ENCODE results near the gene ZNF202. TPM values are rescaled to one million over a fixed set of nuclear protein-coding genes. Genes with fewer than 3 reads are reported as not detected.
"Not testable (repeated sequence)": the region's sequence is repeated elsewhere in the genome, so short reads cannot be mapped to it uniquely, and the experiment has no call there.

Gene ZNF202
- total RNA-seq, 1 donor from 2014 or later = 8.6 TPM

- DNase-seq (ENCODE audit: low spot score) = no peak
Measured at GRCh38 chr11:123742031-123742723, 717 bp upstream of the ZNF202 start.

DNA sequence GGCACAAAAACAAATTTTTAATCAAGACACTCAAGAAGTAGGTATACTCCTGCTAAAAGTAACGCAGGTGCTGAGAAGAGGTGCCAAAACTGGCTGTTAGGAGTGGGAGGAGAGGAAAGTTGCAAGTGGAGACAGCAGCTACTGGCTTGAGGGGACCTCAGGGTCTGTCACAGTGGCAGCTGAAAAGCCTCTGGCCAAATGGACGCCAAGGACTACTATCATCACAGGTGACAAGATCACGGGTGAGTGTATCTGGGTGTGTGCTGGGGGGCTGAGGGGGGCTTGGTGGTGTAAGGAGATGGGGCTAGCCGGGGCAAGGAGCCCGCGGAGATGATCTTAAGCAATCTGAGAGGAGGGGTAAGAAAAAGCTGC is 687 bp downstream of the ZNF202 start:
- no peak for DNase-seq (ENCODE audit: low spot score)

DNA sequence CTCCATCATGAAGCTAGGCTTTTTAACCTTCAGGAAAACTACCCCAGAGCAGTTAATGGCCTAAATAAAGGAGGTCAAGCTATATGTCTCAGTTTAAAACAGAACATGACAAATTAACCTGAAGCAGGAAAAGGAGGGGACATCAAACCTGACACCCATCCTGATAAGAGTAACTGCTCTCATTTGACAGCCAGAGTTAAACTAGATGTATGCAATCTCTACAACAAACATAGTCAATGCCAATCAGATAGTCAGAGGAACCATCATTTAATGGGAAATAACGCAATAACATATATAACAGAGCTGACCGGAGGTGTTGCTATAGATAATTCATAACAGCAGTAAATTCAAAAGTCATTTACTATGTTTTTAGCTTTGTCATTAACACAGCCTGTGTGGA is 3.1 kb downstream of the ZNF202 start:
- no peak for DNase-seq (ENCODE audit: low spot score)

DNA sequence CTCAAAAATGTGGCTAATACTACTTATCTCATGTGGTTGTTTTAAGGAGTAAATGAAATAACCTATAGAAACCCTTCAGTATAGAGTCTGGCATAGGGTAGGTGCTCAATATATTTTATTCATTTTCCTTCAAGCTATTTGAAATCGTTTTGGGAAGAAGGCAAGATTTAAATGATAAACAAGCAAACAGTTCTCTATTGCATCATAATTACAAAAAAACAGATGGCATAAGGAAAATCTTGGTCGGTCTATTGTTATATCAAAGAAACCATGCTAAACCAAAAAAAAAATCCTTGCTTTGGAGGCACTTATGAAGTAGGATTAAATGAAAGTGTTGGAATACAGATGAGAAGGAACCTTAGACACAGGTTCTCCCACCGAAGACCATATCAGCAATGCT is 4.7 kb downstream of the ZNF202 start:
- no peak for DNase-seq (ENCODE audit: low spot score)

GRCh38 chr11:123729602-123730001 is 11.9 kb downstream of the ZNF202 start:
- no peak for DNase-seq (ENCODE audit: low spot score)

- DNase-seq (ENCODE audit: low spot score) = no peak
Measured at GRCh38 chr11:123725995-123726655, 15.3 kb downstream of the ZNF202 start.

DNA sequence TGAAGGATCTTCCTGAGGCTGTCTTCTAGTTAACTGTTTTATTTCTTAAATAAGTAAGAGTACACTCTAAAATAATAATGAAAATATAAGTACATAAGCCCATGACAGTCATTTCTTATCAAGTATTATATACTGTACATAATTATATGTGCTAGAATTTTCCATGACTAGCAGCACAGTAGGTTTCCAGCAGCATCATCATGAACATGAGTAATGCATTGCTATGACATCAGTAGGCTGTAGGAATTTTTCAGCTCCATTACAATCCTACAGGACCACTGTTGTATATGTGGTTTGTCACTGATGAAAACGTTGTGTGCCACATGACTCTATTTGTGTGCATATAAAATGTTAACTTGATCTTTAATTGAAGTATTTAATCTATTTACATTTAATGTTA is 22.0 kb downstream of the ZNF202 start:
- DNase-seq (ENCODE audit: low spot score) = no peak

- no peak for DNase-seq (ENCODE audit: low spot score)
Measured at GRCh38 chr11:123718469-123718868, 23.0 kb downstream of the ZNF202 start.

- no peak for DNase-seq (ENCODE audit: low spot score)
Measured at GRCh38 chr11:123718063-123718462, 23.4 kb downstream of the ZNF202 start.

- not testable (repeated sequence) for DNase-seq (ENCODE audit: low spot score)
Measured at GRCh38 chr11:123712627-123713026, 28.8 kb downstream of the ZNF202 start.

- DNase-seq (ENCODE audit: low spot score) = peak; percentile 55
Measured at GRCh38 chr11:123707606-123708205, 33.8 kb downstream of the ZNF202 start.

DNA sequence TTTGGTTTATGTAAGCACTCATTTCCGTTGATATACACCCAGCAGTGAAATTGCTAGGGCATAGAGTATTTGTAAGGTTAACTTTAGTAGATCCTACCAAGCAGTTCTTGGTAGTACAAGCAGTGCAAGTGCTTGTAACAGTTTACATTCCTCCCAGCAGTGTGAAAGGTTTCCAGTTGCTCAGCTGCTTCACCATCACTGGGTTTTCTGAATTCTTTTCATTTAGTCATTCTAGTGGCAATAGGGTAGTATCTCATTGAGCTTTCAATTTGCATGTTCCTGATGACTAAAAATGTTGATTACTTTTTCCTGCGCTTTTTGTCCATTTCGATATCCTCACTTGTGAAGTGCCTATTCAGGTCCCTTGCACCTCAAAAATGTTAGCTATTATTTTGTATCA is 34.3 kb downstream of the ZNF202 start:
- DNase-seq (ENCODE audit: low spot score) = no peak

GRCh38 chr11:123704341-123704740 is 37.1 kb downstream of the ZNF202 start:
- DNase-seq (ENCODE audit: low spot score) = no peak

- DNase-seq (ENCODE audit: low spot score) = no peak
Measured at GRCh38 chr11:123702696-123703095, 38.8 kb downstream of the ZNF202 start.

DNA sequence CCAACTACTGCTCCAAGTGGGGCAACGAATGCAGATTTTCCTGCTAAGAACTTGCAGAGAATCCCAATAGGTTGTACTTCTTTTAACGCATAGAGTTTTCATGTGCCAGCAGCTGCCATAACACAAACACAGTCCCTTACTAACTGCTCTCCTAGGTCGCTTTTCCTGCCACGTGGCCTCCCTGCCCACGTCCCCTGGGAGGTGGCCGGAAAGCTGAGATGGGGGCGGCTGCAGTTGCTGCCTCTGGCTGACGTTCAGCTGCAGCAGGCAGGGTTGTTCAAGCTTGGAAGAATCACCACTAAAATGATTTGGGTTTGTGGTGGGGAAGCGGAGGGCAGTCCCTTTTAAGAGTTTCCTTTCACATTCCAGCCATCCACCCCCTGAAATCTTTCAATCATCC is 39.3 kb downstream of the ZNF202 start:
- DNase-seq (ENCODE audit: low spot score) = no peak

- no peak for DNase-seq (ENCODE audit: low spot score)
Measured at GRCh38 chr11:123700772-123701171, 40.7 kb downstream of the ZNF202 start.

- DNase-seq (ENCODE audit: low spot score) = no peak
Measured at GRCh38 chr11:123698546-123699127, 42.8 kb downstream of the ZNF202 start.

DNA sequence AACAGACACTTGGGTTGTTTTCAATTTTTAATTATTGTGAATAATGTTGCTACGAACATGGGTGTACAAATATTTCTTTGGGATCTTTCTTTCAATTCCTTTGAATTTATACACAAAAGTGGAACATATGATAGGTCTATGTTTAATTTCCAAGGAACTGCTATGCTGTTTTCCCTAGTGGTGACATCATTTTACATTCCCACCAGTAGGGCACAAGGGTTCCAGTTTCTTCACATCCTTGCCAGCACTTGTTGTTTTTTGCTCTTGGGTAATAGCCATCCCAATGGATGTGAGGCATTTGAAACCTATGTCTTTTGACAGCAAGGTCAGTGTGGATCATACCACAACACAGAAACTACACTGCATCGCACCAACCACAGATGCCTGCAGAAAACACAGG is 45.3 kb downstream of the ZNF202 start:
- no peak for DNase-seq (ENCODE audit: low spot score)

DNA sequence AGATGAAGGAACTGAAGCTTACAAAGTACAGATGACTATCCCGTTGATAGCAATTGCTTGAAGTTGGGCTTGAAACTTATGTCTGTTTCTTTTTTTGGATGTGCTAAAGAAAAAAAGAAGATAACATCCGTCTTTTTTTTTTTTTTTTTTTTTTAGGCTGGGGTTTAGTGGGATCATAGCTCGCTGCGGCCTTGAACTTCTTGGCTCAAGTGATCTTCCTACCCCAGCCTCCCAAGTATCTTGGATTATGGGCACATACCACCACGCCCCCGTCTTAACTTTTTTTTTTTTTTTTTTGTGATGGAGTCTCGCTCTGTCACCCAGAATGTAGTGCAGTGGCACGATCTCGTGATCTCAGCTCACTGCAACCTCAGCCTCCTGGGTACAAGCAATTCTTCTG is 46.2 kb downstream of the ZNF202 start:
- no peak for DNase-seq (ENCODE audit: low spot score)

DNA sequence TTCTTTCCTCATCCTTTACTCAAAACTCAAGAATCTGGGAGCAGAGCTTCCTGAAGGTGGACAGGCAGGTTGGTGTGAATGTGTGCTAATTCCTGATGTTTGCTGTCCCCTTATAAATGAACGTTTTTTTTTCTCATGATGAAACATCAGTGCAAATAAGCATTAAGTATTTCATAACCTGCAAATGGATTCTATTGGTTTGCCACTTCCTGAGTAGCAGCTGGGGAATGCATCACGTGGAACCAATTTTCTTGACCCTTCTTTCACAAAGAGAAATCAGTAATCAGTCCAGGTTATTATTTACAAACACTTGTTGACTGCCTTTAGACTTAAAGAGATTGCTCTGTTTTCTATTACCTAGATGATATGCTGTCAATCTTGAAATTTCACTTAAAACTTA is 46.9 kb downstream of the ZNF202 start:
- no peak for DNase-seq (ENCODE audit: low spot score)

DNA sequence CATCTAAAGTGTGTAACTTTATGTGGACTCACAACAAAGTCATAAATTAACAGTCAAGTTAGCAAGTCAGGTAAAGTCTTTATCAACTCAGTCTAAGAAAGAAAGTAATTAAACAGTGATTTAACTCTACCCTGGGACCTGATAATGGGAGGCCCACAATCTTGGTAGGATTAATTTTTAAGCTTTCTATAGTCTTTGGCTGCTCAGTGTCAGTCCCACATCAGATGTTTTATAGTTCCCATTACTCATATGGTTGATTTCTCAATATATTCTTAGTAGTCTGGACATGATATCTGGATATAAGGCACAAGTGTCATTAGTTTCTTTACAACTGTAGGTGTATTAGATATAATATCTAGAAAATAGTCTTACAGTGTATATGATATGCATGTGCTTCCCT is 48.5 kb downstream of the ZNF202 start:
- DNase-seq (ENCODE audit: low spot score) = no peak

GRCh38 chr11:123690485-123690884 is 51.0 kb downstream of the ZNF202 start:
- no peak for DNase-seq (ENCODE audit: low spot score)

GRCh38 chr11:123684601-123685000 is 56.9 kb downstream of the ZNF202 start:
- DNase-seq (ENCODE audit: low spot score) = no peak
